CD4-positive, alpha-beta memory T cell (primary cell): ENCODE measurements around the gene PPP1R11. TPM values are rescaled to one million over a fixed set of nuclear protein-coding genes. Genes with fewer than 3 reads are reported as not detected.
A peak's percentile ranks its signal among the peaks of the same experiment; 100 is the strongest.

ENCODE experiments used
- CTCF ChIA-PET: fragments of 350-600 bp; sonication (Branson Sonifier 250); formaldehyde crosslinking; loops from one replicate; lab custom pipeline; 2021; ENCODE audit warnings: inconsistent platforms; ENCODE audit not compliant: partially characterized antibody; lab: Charles Lee
- POLR2A ChIA-PET: fragments of 350-600 bp; sonication (Branson Sonifier 250); formaldehyde crosslinking; loops from one replicate; lab custom pipeline; 2021; ENCODE audit not compliant: partially characterized antibody; lab: Charles Lee
- DNase-seq, 5 donors: peaks; one replicate each; pipeline versions ENCODE4 v3.0.0 to v3.0.0-alpha.2; 2020 to 2022; ENCODE audit warnings: mixed read lengths in 1 of 5
- H3K27ac ChIP-seq: one replicate; pipeline ENCODE4 v1.7.0; 2013; ENCODE audit warnings: low read depth, low read length
- H3K27me3 ChIP-seq: 2 replicates; pipeline ENCODE4 v1.7.0; 2013; ENCODE audit warnings: mild to moderate bottlenecking, low read length, moderate library complexity; ENCODE audit not compliant: insufficient read depth
- H3K36me3 ChIP-seq: 2 replicates; pipeline ENCODE4 v1.7.0; 2013; ENCODE audit warnings: mild to moderate bottlenecking, low read length, moderate library complexity; ENCODE audit not compliant: insufficient read depth
- H3K4me1 ChIP-seq: 2 replicates; pipeline ENCODE4 v1.7.0; 2013; ENCODE audit warnings: mild to moderate bottlenecking, low read length, moderate library complexity; ENCODE audit not compliant: insufficient read depth
- H3K4me3 ChIP-seq, 2 donors: one replicate each; pipeline ENCODE4 v1.7.0; 2013; ENCODE audit warnings: low read length in 2 of 2, mild to moderate bottlenecking in 1 of 2
- H3K9me3 ChIP-seq, 2 donors: one replicate each; pipeline ENCODE4 v1.7.0; 2013; ENCODE audit warnings: low read length in 2 of 2, control low read depth in 1 of 2; ENCODE audit not compliant: control insufficient read depth in 1 of 2
- H3K27ac Mint-ChIP-seq, 7 donors: one replicate each; pipeline ENCODE4 v1.8.0; 2020 to 2021; ENCODE audit warnings: mixed read lengths in 7 of 7, mild to moderate bottlenecking in 6 of 7, inconsistent platforms in 3 of 7, moderate library complexity in 3 of 7
- H3K27me3 Mint-ChIP-seq, 2 donors: one replicate each; pipeline ENCODE4 v1.8.0; 2020 to 2021; ENCODE audit warnings: mixed read lengths in 2 of 2
- H3K36me3 Mint-ChIP-seq, 2 donors: one replicate each; pipeline ENCODE4 v1.8.0; 2020 to 2021; ENCODE audit warnings: mixed read lengths in 2 of 2, inconsistent platforms in 1 of 2, mild to moderate bottlenecking in 1 of 2
- H3K4me1 Mint-ChIP-seq, 4 donors: one replicate each; pipeline ENCODE4 v1.8.0; 2020 to 2021; ENCODE audit warnings: mixed read lengths in 4 of 4, mild to moderate bottlenecking in 1 of 4
- H3K4me3 Mint-ChIP-seq, 8 donors: one replicate each; pipeline ENCODE4 v1.8.0; 2020 to 2021; ENCODE audit warnings: mixed read lengths in 8 of 8, mild to moderate bottlenecking in 7 of 8, moderate library complexity in 6 of 8, inconsistent platforms in 3 of 8
- H3K9me3 Mint-ChIP-seq, 8 donors: one replicate each; pipeline ENCODE4 v1.8.0; 2020 to 2021; ENCODE audit warnings: mixed read lengths in 8 of 8, mild to moderate bottlenecking in 5 of 8, inconsistent platforms in 3 of 8, moderate library complexity in 1 of 8
- intact Hi-C: fragments of 100-400 bp; cut with micrococcal nuclease; formaldehyde crosslinking; loops from one replicate; pipeline ENCODE4 v1.15.1; 2023
- polyA plus RNA-seq, 2 donors: library from polyadenylated mRNA; unstranded; fragments of 300-500 nt; fragmentation: Illumina TruSeq; gene quantifications; one replicate each; pipeline ENCODE4 v1.2.3, GENCODE V29; 2021
- total RNA-seq, 2 experiments: library from RNA; stranded (reverse); gene quantifications; one replicate each; pipeline ENCODE4 v1.2.3, GENCODE V29; 2021

PPP1R11 gene
- total and polyA plus RNA-seq, 4 experiments from 2014 or later, result 65.2 to 134 (median 89.9) TPM

DNA sequence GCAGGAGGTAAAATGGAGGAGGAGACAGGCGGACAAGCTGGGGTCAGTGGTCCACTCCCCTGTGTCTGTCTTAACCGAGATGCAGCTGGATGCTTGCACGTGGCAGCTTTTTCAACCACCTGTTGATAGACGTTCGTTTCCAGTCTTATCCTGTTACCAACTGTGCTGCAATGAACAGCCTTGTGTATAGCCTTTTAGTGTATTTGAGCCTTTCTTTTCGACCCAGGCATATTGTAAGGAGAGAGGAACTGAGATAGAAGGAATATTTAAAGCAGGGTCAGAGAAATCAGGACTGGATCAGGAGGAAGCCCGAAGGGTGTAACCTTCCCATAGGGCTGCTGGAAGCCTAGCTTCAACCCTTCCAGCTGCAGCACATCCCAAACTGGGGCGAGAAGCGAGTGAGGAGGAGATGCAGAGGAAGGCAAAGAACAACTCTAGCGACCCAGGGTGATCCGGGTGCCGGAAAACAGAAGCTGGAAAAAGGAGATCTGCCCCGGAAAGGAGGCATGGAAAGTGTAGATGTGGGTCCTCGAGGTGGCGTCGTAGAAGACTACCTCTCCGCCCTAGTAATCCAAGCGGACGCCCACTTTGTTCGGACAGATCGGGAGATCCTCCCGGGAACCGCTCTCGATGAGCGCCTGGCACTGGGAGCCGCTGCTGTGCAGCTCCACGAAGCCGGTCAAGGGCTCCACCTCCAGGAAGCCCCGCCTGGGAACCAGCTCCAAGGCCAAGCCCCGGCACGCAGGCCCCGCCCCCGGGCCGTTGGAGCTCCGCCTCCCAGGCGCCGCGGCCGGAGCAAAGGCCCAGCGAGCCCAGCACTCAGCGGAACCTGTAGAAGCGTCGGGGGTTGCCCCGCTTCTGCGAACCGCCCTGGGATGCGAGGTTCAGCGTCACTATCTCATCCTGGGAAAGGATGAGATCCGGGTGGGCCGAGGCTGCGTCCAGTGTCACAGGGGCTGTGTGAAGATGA is 34.7 kb downstream of the PPP1R11 start:
- intact Hi-C loops, result loop anchor here (1.0 to 2.0 kb wide), 2 partner anchors 40 to 295 kb away; partner anchors contain the start of gene POLR1H
- Mint-ChIP-seq H3K4me1 (peaks cover 33 to 61% (median 48%) of the 10 kb centered on the region in 4 donors), H3K9me3 (peaks cover 0 to 2% (median 0%) of the 10 kb centered on the region in 8 donors), H3K27me3 (peaks cover 21 to 33% of the 10 kb centered on the region in 2 donors), H3K27ac (peak overlapping the region; percentile 0 to 86 (median 74)), H3K36me3 (no peaks in the 10 kb centered on the region), H3K4me3 (peak overlapping the region; percentile 80 to 94 (median 88))
- H3K4me1 ChIP-seq, result peaks cover 48% of the 10 kb centered on the region
- peak; percentile 29 to 65 (median 35) for DNase-seq
- CTCF ChIA-PET, result interaction anchor here (0.6 to 6.7 kb wide), 11 partner anchors 10 to 273 kb away, joined by 3 to 263 read pairs (median 6); partner anchors contain the start of genes POLR1H, PPP1R11, RNF39 and TRIM40
- peak overlapping the region; percentile 46 to 60 for H3K4me3 ChIP-seq
- POLR2A ChIA-PET, result interaction anchor here (0.9 to 4.0 kb wide), 7 partner anchors 11 to 224 kb away, joined by 3 to 38 read pairs (median 5); partner anchors contain the start of genes POLR1H, PPP1R11 and RNF39
- H3K36me3 ChIP-seq, result no peaks in the 10 kb centered on the region
- H3K9me3 ChIP-seq, result no peaks in the 10 kb centered on the region
- H3K27ac ChIP-seq, result peak overlapping the region; percentile 18
- H3K27me3 ChIP-seq, result peaks cover 20% of the 10 kb centered on the region

GRCh38 chr6:30102414-30102969 is 35.5 kb downstream of the PPP1R11 start:
- POLR2A ChIA-PET, result interaction anchor here (1.0 to 4.0 kb wide), 10 partner anchors 11 to 224 kb away, joined by 3 to 38 read pairs (median 6); partner anchors contain the start of genes POLR1H, PPP1R11 and RNF39
- peak overlapping the region; percentile 18 for H3K27ac ChIP-seq
- H3K27me3 ChIP-seq, result peaks cover 16% of the 10 kb centered on the region
- H3K4me1 Mint-ChIP-seq, result peaks cover 30 to 56% (median 44%) of the 10 kb centered on the region in 4 donors
- intact Hi-C loops, result loop anchor here (1.0 to 2.0 kb wide), 2 partner anchors 41 to 294 kb away; partner anchors contain the start of gene POLR1H
- H3K27ac Mint-ChIP-seq, result peak overlapping the region; percentile 61 to 93 (median 76)
- peak in 2 of 5 donors; percentile 2 to 13 for DNase-seq
- H3K36me3 ChIP-seq, result no peaks in the 10 kb centered on the region
- no peaks in the 10 kb centered on the region for H3K9me3 ChIP-seq
- H3K4me3 ChIP-seq, result peak overlapping the region in 1 of 2 donors; percentile 48
- CTCF ChIA-PET, result interaction anchor here (1.0 to 6.7 kb wide), 17 partner anchors 10 to 295 kb away, joined by 3 to 263 read pairs (median 8); partner anchors contain the start of genes POLR1H, PPP1R11, RNF39 and TRIM31
- H3K36me3 Mint-ChIP-seq, result no peaks in the 10 kb centered on the region
- H3K4me1 ChIP-seq, result peaks cover 44% of the 10 kb centered on the region
- H3K27me3 Mint-ChIP-seq, result peaks cover 23 to 28% of the 10 kb centered on the region in 2 donors
- peaks cover 0 to 2% (median 0%) of the 10 kb centered on the region in 8 donors for H3K9me3 Mint-ChIP-seq
- peak overlapping the region; percentile 84 to 94 (median 90) for H3K4me3 Mint-ChIP-seq

- Mint-ChIP-seq H3K4me3 (peak overlapping the region; percentile 84 to 94 (median 90)), H3K4me1 (peaks cover 26 to 48% (median 38%) of the 10 kb centered on the region in 4 donors), H3K27me3 (peaks cover 25 to 28% of the 10 kb centered on the region in 2 donors), H3K36me3 (no peaks in the 10 kb centered on the region), H3K27ac (peak overlapping the region; percentile 61 to 93 (median 76)), H3K9me3 (peaks cover 0 to 2% (median 0%) of the 10 kb centered on the region in 8 donors)
- peak; percentile 82 to 84 (median 83) for DNase-seq
- intact Hi-C loops, result loop anchor here (1.0 to 2.0 kb wide), 5 partner anchors 28 to 294 kb away; partner anchors contain the start of gene POLR1H
- Histone ChIP-seq H3K4me3 (peak overlapping the region; percentile 19 to 48), H3K4me1 (peaks cover 37% of the 10 kb centered on the region), H3K27ac (peak overlapping the region; percentile 20), H3K36me3 (no peaks in the 10 kb centered on the region), H3K9me3 (no peaks in the 10 kb centered on the region), H3K27me3 (peaks cover 13% of the 10 kb centered on the region)
- CTCF ChIA-PET, result interaction anchor here (0.7 to 6.7 kb wide), 24 partner anchors 7 to 295 kb away, joined by 3 to 263 read pairs (median 4); partner anchors contain the start of genes POLR1H, PPP1R11, TRIM31 and TRIM40
- POLR2A ChIA-PET, result interaction anchor here (0.7 to 4.0 kb wide), 10 partner anchors 9 to 223 kb away, joined by 3 to 38 read pairs (median 6); partner anchors contain the start of genes POLR1H, PPP1R11 and RNF39
Observed at GRCh38 chr6:30102970-30103871, 36.2 kb downstream of the PPP1R11 start.

DNA sequence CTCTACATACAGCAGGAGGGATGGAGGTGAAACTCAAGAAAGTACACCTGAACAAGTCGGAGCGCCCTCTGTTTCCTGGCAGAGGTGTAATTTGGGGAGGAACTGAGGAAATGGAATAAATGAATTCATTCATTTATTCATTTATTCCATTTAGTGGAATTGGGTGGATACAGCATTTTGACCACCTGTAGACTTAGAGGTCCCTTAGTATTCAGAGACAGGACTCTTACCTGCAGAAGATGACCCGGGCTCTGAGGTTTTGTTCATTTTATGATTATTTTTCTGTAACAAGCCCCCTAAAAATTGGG is 36.8 kb downstream of the PPP1R11 start:
- peaks cover 35% of the 10 kb centered on the region for H3K4me1 ChIP-seq
- H3K36me3 Mint-ChIP-seq, result no peaks in the 10 kb centered on the region
- intact Hi-C loops, result loop anchor here (1.0 to 2.0 kb wide), 4 partner anchors 27 to 293 kb away; no protein-coding TSS in a partner anchor
- H3K27ac ChIP-seq, result no peak overlapping the region
- H3K4me3 Mint-ChIP-seq, result peak overlapping the region; percentile 84 to 94 (median 90)
- H3K9me3 ChIP-seq, result no peaks in the 10 kb centered on the region
- peak overlapping the region in 4 of 7 donors; percentile 71 to 86 (median 78) for H3K27ac Mint-ChIP-seq
- POLR2A ChIA-PET, result interaction anchor here (1.0 to 4.0 kb wide), 8 partner anchors 27 to 222 kb away, joined by 3 to 38 read pairs (median 7); partner anchors contain the start of genes POLR1H, PPP1R11 and RNF39
- H3K27me3 ChIP-seq, result peaks cover 7% of the 10 kb centered on the region
- H3K36me3 ChIP-seq, result no peaks in the 10 kb centered on the region
- CTCF ChIA-PET, result interaction anchor here (0.7 to 6.7 kb wide), 23 partner anchors 8 to 291 kb away, joined by 3 to 263 read pairs (median 4); partner anchors contain the start of genes POLR1H, PPP1R11, TRIM31 and TRIM40
- H3K4me3 ChIP-seq, result peak overlapping the region in 1 of 2 donors; percentile 48
- no peak for DNase-seq
- peaks cover 22 to 27% of the 10 kb centered on the region in 2 donors for H3K27me3 Mint-ChIP-seq
- peaks cover 0 to 2% (median 0%) of the 10 kb centered on the region in 8 donors for H3K9me3 Mint-ChIP-seq
- peaks cover 22 to 44% (median 33%) of the 10 kb centered on the region in 4 donors for H3K4me1 Mint-ChIP-seq

GRCh38 chr6:30104661-30105060 is 37.7 kb downstream of the PPP1R11 start:
- H3K4me3 Mint-ChIP-seq, result peak overlapping the region in 1 of 8 donors; percentile 40
- no peak overlapping the region for H3K27ac Mint-ChIP-seq
- Histone ChIP-seq H3K27ac (no peak overlapping the region), H3K4me1 (peaks cover 35% of the 10 kb centered on the region), H3K4me3 (no peak overlapping the region), H3K36me3 (no peaks in the 10 kb centered on the region), H3K9me3 (no peaks in the 10 kb centered on the region), H3K27me3 (peaks cover 7% of the 10 kb centered on the region)
- H3K9me3 Mint-ChIP-seq, result peaks cover 0 to 2% (median 0%) of the 10 kb centered on the region in 8 donors
- intact Hi-C loops, result no loop called here
- no peak for DNase-seq
- H3K27me3 Mint-ChIP-seq, result peaks cover 20 to 26% of the 10 kb centered on the region in 2 donors
- H3K4me1 Mint-ChIP-seq, result peaks cover 22 to 38% (median 33%) of the 10 kb centered on the region in 4 donors
- ChIA-PET POLR2A (interaction anchor here (4.0 kb wide), 1 partner anchor 26 kb away, joined by 38 read pairs; no protein-coding TSS in a partner anchor), CTCF (interaction anchor here (0.7 to 6.7 kb wide), 11 partner anchors 7 to 257 kb away, joined by 3 to 263 read pairs (median 10); partner anchors contain the start of genes POLR1H, TRIM31 and TRIM40)
- no peaks in the 10 kb centered on the region for H3K36me3 Mint-ChIP-seq
